ENCODE measurements around the gene SLC35A3. TPM values are rescaled to one million over a fixed set of nuclear protein-coding genes. Genes with fewer than 3 reads are reported as not detected.

The SLC35A3 gene
- 19.5 and 20.1 TPM in 2 replicates for total RNA-seq

DNA sequence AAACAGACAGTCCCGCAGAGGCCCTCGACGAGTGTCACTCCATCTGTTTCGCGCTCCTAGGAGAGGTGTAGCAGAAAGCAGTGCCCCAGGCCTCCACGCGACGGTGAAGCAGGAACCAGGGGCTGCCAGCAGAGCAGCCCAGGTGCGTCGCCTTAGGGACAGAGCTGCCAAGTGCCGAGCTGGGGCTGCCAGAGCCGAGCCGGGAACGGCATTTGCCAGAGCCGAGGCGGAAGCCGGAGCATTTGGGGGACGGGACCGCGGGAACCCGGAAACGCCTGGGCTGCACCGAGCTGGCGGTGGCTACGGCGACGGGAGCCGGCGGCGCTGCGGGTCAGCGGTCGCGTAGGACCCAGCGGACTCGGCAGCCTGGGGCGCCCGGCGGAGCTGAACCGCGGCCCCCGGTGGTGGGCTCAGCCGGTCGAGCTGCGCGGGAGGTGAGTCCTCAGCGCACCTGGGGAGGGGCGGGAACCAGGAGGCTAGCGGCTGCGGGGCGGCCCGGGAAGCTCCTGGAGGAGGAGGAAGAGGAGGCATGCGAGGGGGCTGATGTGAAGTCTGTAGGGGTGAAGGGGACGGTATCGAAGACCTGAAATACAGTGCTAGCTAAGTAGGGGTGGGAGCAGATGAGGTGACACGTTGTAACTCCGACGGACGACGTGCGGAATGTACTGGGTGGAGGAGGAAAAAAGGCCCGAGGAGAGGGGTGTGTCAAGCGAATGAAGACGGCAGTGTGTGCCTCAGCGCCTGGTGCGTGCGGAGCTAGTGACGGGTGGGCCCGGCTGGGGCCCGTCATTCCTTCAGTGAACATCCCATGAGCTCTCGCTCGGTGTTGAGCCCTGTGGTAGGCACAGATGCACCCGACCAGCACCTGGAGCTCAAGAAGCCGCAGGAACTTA, at the start of gene SLC35A3:
TSS of gene SLC35A3 (plus strand) at position 268 of the 893 bp plus-strand sequence. CDS start 23,559 bp downstream, outside the sequence.

Other genes with a start within 250 kb of the SLC35A3 start
- 13.4 and 17.6 TPM in 2 replicates for gene FRRS1, start 203.4 kb upstream of the SLC35A3 start, total RNA-seq
- gene AGL, start 119.6 kb upstream of the SLC35A3 start, total RNA-seq, result 7.0 and 9.9 TPM in 2 replicates
- 3.3 and 4.4 TPM in 2 replicates for gene SASS6, start 162.9 kb downstream of the SLC35A3 start, total RNA-seq
- gene TRMT13, start 163.2 kb downstream of the SLC35A3 start, total RNA-seq, result 4.6 and 7.4 TPM in 2 replicates
- gene LRRC39, start 208.3 kb downstream of the SLC35A3 start, total RNA-seq, result not detected in 2 replicates

All from airway epithelial cell (primary cell).